Epithelial cell of umbilical artery (primary cell): ENCODE data around the gene ARHGEF17. TPM values are rescaled to one million over a fixed set of nuclear protein-coding genes. Genes with fewer than 3 reads are reported as not detected.

Experiments used
- total RNA-seq: library from RNA; depleted of rRNA; stranded (reverse); fragments of >200 nt; gene quantifications from 2 replicates; pipeline ENCODE4 v1.2.3, GENCODE V29; 2014

Gene ARHGEF17
- 10.8 and 16.6 TPM in 2 replicates for total RNA-seq

GRCh38 chr11:73308003-73308960 is at the start of gene ARHGEF17:
Gene ARHGEF17 (plus strand): TSS chr11:73308276. CDS start chr11:73308639, 363 bp downstream.

GRCh38 chr11:73271936-73272679 is 36.0 kb upstream of the ARHGEF17 start, which contains the start of gene P2RY6:
Gene P2RY6 (plus strand): TSS chr11:73272338. CDS start chr11:73296519, 24,181 bp downstream.

GRCh38 chr11:73376160-73376802 is 68.2 kb downstream of the ARHGEF17 start, which contains the start of gene RELT:
Gene RELT (plus strand): TSS chr11:73376399. CDS start chr11:73389137, 12,738 bp downstream.

Other genes starting within 250 kb of the ARHGEF17 start
- 14.3 and 18.5 TPM in 2 replicates for gene FCHSD2, start 166.0 kb upstream of the ARHGEF17 start, total RNA-seq
- gene P2RY2, start 90.0 kb upstream of the ARHGEF17 start, total RNA-seq: 6.5 and 6.8 TPM in 2 replicates
- gene P2RY6, start 35.9 kb upstream of the ARHGEF17 start, total RNA-seq: not detected in 2 replicates
- gene RELT, start 68.1 kb downstream of the ARHGEF17 start, total RNA-seq: 7.1 TPM in 2 replicates